ENCODE data around the gene GPR22. TPM values are rescaled to one million over a fixed set of nuclear protein-coding genes. Genes with fewer than 3 reads are reported as not detected.

GPR22 gene
- total and polyA plus RNA-seq, 10 of the 15 experiments (the other 5 are each of a cell fraction or from before 2014, with no cell fraction given) = 0.11 to 0.71 (median 0.47) TPM; not detected in 6

DNA sequence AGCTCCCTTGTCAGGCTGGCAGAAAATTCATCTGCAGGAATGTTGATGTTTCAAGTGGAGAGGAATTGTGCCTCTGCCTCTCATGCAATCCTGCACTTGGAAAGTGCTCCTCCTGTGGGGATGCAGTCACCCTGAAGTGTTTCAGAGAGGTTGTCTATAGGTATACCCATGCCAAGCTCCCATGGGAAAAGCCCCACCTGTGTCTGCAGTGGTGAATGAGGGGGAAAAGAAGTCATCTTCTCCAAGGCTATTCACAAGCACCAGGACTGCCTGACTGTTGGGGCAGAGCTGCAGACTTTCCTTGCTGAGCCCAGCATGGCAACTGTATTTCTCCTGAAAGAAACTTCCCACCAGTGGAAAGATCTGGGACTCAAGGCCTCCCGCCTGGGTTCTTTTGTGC lies 35.5 kb downstream of the GPR22 start (continued):
- TF ChIP-seq, protein P1, sequence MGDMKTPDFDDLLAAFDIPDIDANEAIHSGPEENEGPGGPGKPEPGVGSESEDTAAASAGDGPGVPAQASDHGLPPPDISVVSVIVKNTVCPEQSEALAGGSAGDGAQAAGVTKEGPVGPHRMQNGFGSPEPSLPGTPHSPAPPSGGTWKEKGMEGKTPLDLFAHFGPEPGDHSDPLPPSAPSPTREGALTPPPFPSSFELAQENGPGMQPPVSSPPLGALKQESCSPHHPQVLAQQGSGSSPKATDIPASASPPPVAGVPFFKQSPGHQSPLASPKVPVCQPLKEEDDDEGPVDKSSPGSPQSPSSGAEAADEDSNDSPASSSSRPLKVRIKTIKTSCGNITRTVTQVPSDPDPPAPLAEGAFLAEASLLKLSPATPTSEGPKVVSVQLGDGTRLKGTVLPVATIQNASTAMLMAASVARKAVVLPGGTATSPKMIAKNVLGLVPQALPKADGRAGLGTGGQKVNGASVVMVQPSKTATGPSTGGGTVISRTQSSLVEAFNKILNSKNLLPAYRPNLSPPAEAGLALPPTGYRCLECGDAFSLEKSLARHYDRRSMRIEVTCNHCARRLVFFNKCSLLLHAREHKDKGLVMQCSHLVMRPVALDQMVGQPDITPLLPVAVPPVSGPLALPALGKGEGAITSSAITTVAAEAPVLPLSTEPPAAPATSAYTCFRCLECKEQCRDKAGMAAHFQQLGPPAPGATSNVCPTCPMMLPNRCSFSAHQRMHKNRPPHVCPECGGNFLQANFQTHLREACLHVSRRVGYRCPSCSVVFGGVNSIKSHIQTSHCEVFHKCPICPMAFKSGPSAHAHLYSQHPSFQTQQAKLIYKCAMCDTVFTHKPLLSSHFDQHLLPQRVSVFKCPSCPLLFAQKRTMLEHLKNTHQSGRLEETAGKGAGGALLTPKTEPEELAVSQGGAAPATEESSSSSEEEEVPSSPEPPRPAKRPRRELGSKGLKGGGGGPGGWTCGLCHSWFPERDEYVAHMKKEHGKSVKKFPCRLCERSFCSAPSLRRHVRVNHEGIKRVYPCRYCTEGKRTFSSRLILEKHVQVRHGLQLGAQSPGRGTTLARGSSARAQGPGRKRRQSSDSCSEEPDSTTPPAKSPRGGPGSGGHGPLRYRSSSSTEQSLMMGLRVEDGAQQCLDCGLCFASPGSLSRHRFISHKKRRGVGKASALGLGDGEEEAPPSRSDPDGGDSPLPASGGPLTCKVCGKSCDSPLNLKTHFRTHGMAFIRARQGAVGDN (IDR thresholded peaks at IDR 0.05) = no peak
- TF ChIP-seq ELK1 (IDR thresholded peaks at IDR 0.05; ENCODE audit: low read depth, low read length) = no peak
- no peak for TF ChIP-seq FOXK2 (IDR thresholded peaks at IDR 0.05)
- TF ChIP-seq BRCA1 (IDR thresholded peaks at IDR 0.05; ENCODE audit: low read depth, low read length) = no peak
- TF ChIP-seq MTA3 (IDR thresholded peaks at IDR 0.05; ENCODE audit: borderline replicate concordance, low read length) = no peak

DNA sequence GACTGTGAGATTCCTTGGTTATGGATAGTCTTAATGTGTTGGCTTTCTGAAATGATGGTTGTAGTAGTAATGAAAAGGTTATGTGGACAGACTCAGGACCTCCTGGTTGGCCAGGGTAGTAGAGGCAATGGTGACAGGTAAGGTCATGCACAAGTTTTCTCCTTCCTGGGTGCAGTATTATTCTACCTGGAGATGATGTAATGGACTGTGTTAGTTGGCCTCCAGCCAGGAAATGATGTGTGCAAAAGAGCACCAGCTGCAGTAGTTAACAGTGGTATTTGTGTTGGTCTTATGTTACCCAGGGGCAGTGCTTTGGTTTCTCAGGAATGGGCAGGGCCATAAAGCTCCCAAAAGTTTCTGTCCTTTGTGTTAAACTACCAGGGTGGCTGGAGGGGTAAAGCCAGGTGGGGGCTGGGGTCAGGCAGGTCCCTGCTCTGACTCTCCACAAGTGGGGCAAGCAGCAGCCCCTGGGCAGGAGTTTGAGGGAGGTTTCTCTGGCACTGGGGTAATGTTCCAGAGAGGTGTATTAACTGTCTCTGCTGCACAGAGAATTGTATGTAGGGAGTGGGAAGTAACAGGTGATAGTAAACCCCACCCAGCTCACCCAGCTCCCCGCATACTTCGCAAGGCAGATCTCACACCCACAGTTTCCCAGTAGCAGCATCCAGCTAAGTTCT lies 36.3 kb downstream of the GPR22 start:
- POLR2A ChIA-PET = no interaction called here

More for the DNA sequence above, 36.3 kb downstream of the GPR22 start:
- Histone ChIP-seq H4K20me1 (ENCODE audit: control insufficient read depth, insufficient read depth) (no peaks in the 10 kb centered on the region), H3K27me3 (replicated peaks in 1 of 2; ENCODE audit: control insufficient read depth in 2 of 2, insufficient read depth in 2 of 2, low read length in 1 of 2) (no peaks in the 10 kb centered on the region), H3K4me2 (ENCODE audit: control insufficient read depth, insufficient read depth) (no peak overlapping the region), H3K9me3 (replicated peaks; ENCODE audit: control insufficient read depth, insufficient read depth, low read length) (no peaks in the 10 kb centered on the region), H3K79me2 (ENCODE audit: control insufficient read depth, insufficient read depth, low read length) (no peaks in the 10 kb centered on the region), H3K4me1 (ENCODE audit: control insufficient read depth, insufficient read depth, low read length) (no peaks in the 10 kb centered on the region), H3K27ac (ENCODE audit: control insufficient read depth, insufficient read depth) (no peak overlapping the region), H2AFZ (ENCODE audit: control insufficient read depth, low read depth, low read length) (no peak overlapping the region), H3K36me3 (ENCODE audit: control insufficient read depth in 2 of 2, insufficient read depth in 2 of 2, low read length in 1 of 2) (peaks cover 0 to 6% of the 10 kb centered on the region in 2 experiments; a peak in 2 of 4 replicates), H3K4me3 (no peak overlapping the region), H3K9ac (ENCODE audit: control insufficient read depth, insufficient read depth, low read length) (no peak overlapping the region)
- in situ Hi-C loops (cut with MboI) = no loop called here
- FAIRE-seq (no peak), DNase-seq (ENCODE audit: low read depth, low spot score) (no peak), ATAC-seq (no peak)
- ChIA-PET SMC1A (ENCODE audit: uncharacterized antibody, unreplicated experiment) (interaction anchor here (0.5 to 1.5 kb wide), 3 partner anchors 42 to 695 kb away, joined by 3 read pairs; no protein-coding TSS in a partner anchor), CTCF (interaction anchor here (1.3 kb wide), 1 partner anchor 359 kb away, joined by 3 read pairs; no protein-coding TSS in a partner anchor), RAD21 (ENCODE audit: unreplicated experiment) (no interaction called here)
- intact Hi-C loops (cut with micrococcal nuclease; ENCODE audit: unreplicated experiment) = no loop called here
- WGBS (ENCODE audit: insufficient coverage, insufficient replicate concordance, low lambda C conversion rate, missing lambda C conversion rate) = 100% methylated on average over 2 of the region's 2 CpGs
- TF ChIP-seq, protein P2, sequence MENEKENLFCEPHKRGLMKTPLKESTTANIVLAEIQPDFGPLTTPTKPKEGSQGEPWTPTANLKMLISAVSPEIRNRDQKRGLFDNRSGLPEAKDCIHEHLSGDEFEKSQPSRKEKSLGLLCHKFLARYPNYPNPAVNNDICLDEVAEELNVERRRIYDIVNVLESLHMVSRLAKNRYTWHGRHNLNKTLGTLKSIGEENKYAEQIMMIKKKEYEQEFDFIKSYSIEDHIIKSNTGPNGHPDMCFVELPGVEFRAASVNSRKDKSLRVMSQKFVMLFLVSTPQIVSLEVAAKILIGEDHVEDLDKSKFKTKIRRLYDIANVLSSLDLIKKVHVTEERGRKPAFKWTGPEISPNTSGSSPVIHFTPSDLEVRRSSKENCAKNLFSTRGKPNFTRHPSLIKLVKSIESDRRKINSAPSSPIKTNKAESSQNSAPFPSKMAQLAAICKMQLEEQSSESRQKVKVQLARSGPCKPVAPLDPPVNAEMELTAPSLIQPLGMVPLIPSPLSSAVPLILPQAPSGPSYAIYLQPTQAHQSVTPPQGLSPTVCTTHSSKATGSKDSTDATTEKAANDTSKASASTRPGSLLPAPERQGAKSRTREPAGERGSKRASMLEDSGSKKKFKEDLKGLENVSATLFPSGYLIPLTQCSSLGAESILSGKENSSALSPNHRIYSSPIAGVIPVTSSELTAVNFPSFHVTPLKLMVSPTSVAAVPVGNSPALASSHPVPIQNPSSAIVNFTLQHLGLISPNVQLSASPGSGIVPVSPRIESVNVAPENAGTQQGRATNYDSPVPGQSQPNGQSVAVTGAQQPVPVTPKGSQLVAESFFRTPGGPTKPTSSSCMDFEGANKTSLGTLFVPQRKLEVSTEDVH (IDR thresholded peaks at IDR 0.05; ENCODE audit: low read depth, partially characterized antibody) = no peak
- TF ChIP-seq ELK1 (IDR thresholded peaks at IDR 0.05; ENCODE audit: low read depth, low read length) = no peak
- BruUV-seq (replicated peaks) = no TSS peak

All from GM12878 (cell line).